GM18868 (cell line): ENCODE measurements around the gene PREX1.
A peak's percentile ranks its signal among the peaks of the same experiment; 100 is the strongest.

Experiments used
- ATAC-seq: cut with Tn5 transposase; IDR thresholded peaks from one replicate; pipeline ENCODE4 v1.9.1; 2021; ENCODE audit warnings: mild to moderate bottlenecking, moderate library complexity; ENCODE audit not compliant: unreplicated experiment

The PREX1 gene

GRCh38 chr20:48626938-48627736, 200.7 kb downstream of the PREX1 start:
- no peak for ATAC-seq

DNA sequence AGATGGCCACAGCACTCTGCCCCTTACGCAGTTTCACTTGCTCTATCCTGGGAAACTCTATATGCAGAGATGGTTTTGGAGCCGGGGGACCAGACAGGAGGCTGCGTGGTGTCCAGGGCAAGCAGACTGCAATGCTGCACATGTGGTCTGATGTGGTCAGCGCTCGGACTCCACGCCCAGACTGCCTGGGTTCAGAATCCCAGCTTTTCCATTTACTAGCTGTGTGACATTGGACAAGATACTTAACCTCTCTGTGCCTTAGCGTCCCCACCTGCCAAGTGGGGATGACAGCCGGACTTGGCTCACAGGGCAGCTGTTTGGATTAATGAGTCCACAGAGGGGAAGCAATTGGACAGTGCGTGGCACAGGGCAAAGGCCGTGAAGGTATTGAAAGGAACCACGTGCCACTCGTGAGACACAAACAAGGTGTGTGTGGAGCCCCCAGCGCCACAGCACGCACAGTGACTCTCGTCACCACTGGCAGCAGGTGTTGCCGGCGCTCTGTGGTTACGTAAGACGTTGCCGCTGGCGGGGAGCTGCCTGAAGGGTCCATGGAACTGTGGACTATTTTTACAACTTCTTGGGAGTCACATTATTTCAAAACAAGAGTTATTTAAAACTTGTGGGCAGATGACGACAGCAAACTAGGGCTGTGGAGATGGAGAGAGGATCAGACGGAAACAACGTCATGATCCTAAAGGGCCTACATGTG, 201.4 kb downstream of the PREX1 start:
- no peak for ATAC-seq

DNA sequence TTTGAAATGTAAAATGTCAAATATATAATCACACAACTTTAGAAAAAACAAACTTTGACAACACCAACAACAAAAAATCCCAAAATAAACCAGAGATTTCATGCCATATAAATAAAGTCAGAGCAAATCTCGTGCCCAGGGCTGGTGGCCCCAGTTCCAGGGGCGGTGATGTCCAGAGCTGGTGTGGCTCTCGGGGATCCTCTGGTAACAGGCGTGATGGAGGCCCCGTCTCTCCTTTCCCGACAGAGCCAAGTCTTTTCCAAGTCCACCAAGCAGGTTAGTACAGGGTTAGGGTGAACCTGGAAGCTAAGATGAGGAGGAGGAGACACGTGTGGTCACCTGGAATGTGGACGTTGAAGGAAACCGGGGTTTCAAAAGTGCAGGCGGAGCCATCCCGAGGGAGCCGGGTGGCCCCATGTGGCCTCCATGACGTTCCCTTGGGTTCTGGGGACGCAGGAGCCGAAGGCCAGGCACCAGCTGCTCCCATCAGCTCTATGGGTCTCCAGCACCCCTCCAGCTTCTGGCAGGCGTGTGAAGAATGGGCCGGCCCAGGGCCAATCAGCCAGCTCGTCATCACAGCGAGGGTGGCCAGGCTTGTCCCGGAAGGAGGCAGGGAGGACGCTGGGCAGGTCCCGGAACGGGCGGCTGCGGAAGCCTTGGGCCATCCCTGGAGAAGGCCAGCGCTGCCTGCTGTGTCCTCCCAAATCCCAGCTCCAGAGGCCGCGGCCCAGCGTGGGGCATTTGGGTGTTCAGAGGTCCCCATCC, 202.5 kb downstream of the PREX1 start:
- no peak for ATAC-seq

DNA sequence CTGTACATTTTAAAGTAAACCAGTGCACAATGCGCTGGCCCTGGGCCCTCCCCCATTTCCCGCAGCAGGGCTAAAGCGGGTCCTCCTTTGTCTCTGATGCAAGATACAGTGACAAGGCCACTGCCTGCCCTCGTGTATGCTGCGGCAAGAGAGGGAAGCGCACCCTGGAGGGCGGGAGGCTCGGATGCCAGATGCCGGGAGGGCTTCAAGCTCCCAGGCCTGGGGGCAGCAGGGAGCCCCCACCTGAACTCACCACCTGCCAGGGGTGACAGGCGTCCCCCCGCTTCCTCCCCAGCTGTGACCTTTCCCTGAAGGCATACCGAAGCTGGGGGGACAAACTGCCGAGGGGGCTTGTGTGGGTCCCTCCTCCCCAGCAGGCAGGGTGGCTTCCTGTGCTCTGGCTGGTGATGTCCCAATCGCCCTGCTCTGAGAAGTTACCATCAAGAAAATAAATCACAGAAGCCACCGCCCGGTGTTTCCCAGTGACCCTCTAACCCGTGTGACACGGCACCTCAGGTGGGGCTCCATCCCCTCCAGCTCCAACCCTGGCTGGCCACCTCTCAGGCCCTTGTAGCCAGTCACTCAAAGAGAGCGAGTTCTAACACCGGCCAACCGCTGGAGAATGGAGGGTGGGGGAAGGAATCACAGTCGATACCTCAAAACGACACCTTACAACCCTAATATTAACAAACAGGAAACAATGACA, 203.3 kb downstream of the PREX1 start:
- ATAC-seq, result no peak

DNA sequence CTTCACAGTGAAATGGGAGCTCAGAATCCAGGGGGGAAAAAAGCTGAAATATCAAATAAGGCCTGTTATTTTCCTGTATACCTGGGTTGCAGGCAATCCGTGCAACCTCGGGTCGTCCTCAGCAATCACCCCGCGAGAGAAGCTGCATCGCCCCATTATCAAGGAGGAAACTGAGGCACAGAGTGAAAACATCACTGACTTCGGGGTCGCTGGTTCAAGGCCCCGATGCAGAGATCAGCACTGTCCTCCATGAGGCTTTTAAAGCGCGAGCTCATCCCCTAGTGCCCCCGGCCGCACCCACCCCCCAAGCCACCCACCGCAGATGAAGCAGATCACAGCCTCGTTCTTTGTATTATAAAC, 203.9 kb downstream of the PREX1 start:
- no peak for ATAC-seq

DNA sequence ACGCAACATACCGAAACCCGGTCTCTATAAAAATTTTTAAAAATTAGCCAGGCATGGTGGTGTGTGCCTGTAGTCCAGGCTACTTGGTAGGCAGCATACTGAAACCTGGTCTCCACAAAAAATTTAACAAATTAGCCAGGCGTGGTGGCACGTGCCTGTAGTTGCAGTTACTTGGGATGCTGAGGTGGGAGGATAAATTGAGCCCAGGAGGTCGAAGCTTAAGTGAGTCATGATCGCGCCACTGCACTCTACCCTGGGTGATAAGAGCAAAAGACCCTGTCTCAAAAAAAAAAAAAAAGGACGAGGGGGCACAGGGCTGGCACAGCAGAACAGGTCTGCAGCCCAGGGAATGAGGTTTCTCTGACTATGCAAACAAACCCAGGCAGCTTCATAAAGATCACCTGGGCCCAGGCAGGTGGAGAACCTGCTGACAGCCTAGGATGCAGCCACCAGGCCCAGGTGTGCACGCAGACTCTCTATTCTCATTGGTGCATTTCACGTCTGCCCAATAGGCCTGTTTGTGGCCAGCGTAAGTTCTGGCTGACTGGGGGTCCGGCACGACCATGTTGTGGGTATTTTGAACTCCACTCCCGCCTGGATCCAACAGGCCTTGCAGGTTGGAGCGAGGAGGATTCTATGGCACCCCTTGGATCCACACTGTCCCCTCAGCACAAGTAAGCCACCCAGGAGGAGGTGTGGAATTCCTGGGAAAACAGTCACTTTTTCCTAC, 204.5 kb downstream of the PREX1 start:
- ATAC-seq, result no peak

- no peak for ATAC-seq
Observed at GRCh38 chr20:48622421-48622820, 205.4 kb downstream of the PREX1 start.

DNA sequence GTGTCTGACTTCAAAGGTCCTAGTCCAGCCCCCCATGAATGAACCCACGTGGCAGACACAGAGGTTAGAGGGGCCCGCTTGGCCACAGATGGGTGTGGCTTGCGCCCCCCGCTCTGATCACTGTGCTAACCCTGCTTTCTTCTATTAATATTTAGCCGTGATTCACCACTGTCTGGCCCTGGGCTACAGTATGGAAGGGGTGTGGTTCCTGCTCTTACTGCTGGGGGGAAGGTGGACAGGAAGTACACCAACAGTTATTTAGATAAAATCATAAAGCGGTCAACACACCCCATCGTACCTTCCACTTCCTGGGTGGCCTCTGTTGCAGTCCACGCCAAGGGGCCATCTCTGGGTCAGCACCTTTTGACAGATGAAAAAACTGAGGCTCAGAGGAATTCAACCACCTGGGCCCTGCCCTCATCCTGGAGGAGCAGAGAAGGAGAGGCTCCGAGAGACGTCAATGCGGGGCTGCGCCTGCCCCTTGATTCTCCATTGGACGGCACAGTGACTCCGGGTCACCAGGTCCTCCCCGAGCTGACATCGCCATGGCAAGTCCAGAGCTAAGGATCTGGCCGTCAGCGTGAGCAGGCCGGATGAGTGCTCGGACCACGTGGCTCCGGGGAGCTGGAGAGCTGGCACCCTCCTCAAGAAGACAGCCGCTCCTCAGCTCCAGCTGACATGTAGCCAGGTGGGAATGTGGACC, 206.3 kb downstream of the PREX1 start:
- ATAC-seq, result no peak

- ATAC-seq, result peak; percentile 60
Observed at GRCh38 chr20:48620507-48621375, 207.1 kb downstream of the PREX1 start.

DNA sequence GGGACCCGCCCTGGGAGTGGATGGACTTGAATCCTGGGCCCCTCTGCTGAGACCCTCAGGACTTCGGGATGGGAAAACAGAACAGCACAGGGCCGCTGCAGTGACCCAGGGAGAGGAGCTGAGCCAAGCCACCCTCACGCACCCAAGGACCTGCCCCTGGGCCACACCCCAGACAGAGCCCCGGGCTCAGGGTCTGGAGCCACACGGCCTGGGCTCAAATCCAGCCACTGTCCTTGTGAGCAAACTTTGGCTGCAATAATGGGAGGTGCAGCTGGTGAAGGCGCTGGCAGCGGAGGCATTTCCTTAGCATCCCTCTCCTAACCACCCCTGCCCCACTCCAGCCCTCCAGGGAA, 207.7 kb downstream of the PREX1 start:
- no peak for ATAC-seq

DNA sequence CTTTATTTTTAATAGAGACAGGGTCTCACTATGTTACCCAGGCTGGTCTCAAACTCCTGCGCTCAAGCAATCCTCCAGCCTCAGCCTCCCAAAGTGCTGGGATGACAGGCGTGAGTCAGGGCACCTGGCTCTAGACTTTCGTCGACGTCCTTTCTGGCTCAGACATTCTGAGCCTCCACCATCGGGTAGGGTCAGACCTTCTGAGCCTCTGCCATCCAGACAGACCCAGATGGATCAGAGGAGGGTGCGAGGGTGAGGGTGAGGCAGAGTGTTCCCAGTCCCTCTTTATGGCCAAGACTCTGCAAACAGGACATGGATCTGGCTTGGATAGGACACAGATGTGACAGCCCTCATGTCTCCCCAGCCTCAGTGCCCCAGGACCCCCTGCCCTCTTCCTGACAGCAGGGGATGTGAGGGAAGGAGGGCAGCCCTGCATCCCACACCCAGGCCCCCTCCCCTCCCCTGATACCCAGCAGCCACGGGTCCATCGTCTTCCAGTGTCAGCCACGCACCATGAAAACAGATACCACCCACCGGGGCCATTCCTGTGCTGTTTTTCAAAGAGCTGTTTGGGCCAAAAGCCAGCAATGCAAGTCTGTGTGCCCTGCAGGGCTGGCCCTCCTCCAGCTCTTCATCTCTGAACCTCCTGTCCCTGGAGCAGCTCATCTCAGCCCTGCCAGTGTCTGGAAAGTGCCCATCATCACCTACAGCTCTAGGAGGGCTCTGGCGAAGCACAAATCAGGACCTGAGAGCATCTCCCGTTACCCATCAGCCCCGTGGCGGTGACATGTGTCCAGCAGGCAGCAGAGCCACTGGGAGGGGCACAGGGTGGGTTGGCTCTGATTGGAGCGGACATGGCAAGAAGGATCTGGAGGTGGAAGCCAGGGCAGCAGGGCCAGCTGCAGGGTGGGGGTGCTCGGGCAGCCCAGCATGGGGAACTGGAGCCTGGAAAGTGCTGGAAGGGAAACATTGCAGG, 208.4 kb downstream of the PREX1 start:
- no peak for ATAC-seq

DNA sequence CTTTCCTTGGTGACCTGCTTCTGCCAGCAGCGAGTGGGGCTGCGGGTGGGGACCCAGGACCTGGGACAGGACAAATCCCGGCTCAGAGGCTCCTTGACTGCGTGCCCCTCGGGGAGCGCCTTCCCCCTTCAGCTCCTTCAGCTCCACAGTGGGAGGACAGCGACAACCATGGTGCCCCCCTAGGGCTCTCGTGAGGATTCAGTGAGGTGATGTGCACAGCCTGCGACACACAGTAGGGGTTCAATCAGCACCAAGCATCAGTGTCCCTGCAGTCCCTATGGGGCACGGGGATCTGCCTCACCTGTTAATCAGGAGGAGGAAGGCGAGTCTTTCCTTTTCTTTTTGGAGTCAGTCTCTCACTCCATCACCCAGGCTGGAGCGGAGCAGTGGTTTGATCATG, 209.2 kb downstream of the PREX1 start:
- ATAC-seq, result no peak

DNA sequence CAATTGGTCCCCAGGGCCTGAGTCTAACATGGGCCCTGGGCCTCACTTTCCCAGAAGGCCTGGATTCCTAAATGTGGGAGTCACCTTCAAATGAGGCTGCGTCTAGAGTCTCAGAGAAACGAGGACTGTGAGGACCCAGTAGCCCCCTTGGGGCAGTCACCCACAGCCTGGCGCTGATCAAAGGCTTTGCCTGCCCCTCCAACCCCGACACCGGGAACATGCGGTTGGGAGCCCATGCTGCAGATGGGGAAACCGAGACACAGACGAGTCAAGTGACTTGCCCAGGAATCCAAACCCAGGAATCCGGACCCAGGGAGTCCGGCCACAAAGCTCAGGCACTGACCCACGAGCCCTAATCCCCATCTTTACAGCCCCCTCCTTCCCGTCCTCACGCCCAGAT, 209.7 kb downstream of the PREX1 start:
- no peak for ATAC-seq

GRCh38 chr20:48617481-48617880, 210.3 kb downstream of the PREX1 start:
- ATAC-seq, result no peak

DNA sequence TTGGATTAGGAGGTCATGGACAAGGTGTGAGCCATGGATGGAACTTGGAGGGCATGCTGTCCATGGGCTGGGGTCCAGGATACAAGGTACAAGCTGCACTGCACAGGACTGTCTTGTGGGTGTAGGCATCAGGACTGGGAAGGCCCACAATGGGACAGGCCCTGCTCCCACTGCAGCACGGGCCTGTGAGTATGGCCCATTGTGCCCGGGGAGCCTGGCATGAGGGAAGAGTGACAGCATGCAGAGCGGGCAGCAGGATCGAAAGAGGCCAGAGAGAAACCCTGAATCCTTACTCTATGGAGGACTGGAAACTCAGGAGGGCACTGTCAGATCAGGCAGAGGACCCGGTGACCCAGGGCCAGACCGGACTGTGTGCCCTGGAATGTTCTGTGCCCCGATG, 211.3 kb downstream of the PREX1 start:
- no peak for ATAC-seq

DNA sequence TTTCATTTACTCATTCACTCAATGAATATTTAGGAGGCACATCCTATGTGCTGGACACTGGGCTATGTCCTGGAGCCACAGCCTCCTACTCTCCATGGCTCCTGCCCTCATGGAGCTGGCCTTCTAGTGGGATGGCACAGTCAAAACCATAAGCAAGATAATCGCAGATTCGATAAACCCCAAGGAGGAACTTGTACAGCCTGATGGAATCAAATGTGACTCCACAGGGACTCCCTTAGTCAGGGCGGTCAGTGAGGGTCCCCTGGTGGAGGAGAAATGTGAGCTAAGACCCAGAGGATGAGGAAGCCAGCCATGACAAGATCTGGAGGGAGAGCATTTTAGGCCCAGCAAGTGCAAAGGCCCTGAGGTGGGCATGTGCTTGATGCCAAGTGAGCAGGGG, 211.9 kb downstream of the PREX1 start:
- ATAC-seq, result no peak

DNA sequence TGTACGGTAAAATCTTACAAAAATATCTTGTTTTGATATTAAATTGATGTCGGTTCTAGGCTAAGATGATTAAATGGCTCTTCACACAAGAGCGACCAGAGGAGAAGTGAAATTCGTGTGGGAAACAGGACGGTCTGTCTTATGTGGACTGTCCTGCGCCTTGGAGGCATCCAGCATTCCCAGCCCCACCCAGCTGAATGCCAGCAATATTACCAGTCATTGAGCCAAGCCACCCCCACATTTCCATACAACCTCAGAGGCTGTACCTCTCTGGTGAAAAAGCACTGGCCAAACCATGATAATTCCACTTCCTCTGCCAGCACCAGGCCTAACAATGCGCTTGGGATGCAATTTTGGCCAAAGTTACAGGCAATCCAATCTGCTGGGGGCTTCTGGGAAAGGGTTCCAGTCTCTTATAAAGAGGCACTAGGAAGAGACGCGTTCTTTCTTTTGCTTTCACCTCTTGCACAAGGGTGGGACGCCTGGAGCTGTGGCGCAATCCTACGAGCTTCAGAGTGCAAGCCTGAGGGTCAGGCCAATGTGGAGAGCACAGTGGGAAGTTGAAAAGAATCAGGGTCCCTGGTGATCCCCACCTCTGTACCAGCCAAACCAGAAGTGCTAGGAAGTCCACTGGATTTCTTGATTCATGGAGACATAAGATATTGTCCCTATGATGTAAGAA, 213.1 kb downstream of the PREX1 start:
- ATAC-seq, result no peak
